SK-N-SH (cell line): ENCODE results near the gene CA12.

Experiments used
- CTCF ChIP-seq: fragments of 200-600 bp; sonication (generic); IDR thresholded peaks from 2 replicates; pipeline ENCODE4 v1.6.1; 2017; ENCODE audit warnings: antibody characterized with exemption, mild to moderate bottlenecking, moderate library complexity
- EP300 ChIP-seq, 2 experiments: IDR thresholded peaks; 2 replicates each; pipeline versions ENCODE4 v1.4.0 to v1.6.1; 2012; ENCODE audit warnings: borderline replicate concordance in 1 of 2, low read depth in 1 of 2, low read length in 1 of 2
- EZH2phosphoT487 ChIP-seq: fragments of 200-600 bp; sonication (generic); IDR thresholded peaks from 2 replicates; pipeline ENCODE4 v1.6.1; 2017; ENCODE audit warnings: low read depth, mixed run types, mild to moderate bottlenecking, antibody characterized with exemption, moderate library complexity, borderline replicate concordance
- FOXM1 ChIP-seq: IDR thresholded peaks from 2 replicates; pipeline ENCODE4 v1.4.0; 2012; ENCODE audit warnings: low read depth, mild to moderate bottlenecking
- POLR2AphosphoS5 ChIP-seq: IDR thresholded peaks from 2 replicates; pipeline ENCODE4 v1.6.1; 2012; ENCODE audit warnings: low read depth, low read length
- REST ChIP-seq: IDR thresholded peaks from 2 replicates; pipeline ENCODE4 v1.6.1; 2012; ENCODE audit warnings: mild to moderate bottlenecking, low read depth, low read length, moderate library complexity
- RFX5 ChIP-seq: IDR thresholded peaks from 2 replicates; pipeline ENCODE4 v1.6.1; 2012; ENCODE audit warnings: mild to moderate bottlenecking, improper control_type of control experiment, low read length
- TEAD4 ChIP-seq: IDR thresholded peaks from 2 replicates; pipeline ENCODE4 v1.4.0; 2012; ENCODE audit warnings: mild to moderate bottlenecking, borderline replicate concordance; ENCODE audit not compliant: insufficient read depth
- USF2 ChIP-seq: fragments of 150-350 bp; IDR thresholded peaks from 2 replicates; pipeline ENCODE4 v1.6.1; 2017; ENCODE audit warnings: antibody characterized with exemption, low read length, low read depth, borderline replicate concordance

GRCh38 chr15:63426552-63426951 is 44.9 kb upstream of the CA12 start:
- TF ChIP-seq CTCF (no peak), EZH2phosphoT487 (no peak), TEAD4 (no peak), EP300 (IDR thresholded peaks at IDR 0.05; ENCODE audit: borderline replicate concordance in 1 of 2, low read depth in 1 of 2, low read length in 1 of 2) (no peak), RFX5 (no peak), POLR2AphosphoS5 (no peak), FOXM1 (no peak), USF2 (no peak), REST (no peak)
